CD4-positive, alpha-beta T cell treated with Interleukin-21 for 1 hour (primary cell): ENCODE measurements around the gene HMCN1.
A peak's percentile ranks its signal among the peaks of the same experiment; 100 is the strongest.

ENCODE experiments used
- DNase-seq: peaks from one replicate; pipeline ENCODE4 v3.0.0-alpha.2; 2020

HMCN1 gene

GRCh38 chr1:186046437-186047211 is 312.4 kb downstream of the HMCN1 start:
- no peak for DNase-seq

GRCh38 chr1:186050360-186050759 is 316.2 kb downstream of the HMCN1 start:
- no peak for DNase-seq

- no peak for DNase-seq
These were observed 319.8 kb downstream of the HMCN1 start for GRCh38 chr1:186054003-186054402.

- no peak for DNase-seq
These were observed 320.7 kb downstream of the HMCN1 start for GRCh38 chr1:186054932-186055331.

GRCh38 chr1:186055846-186056245 is 321.7 kb downstream of the HMCN1 start:
- no peak for DNase-seq

- DNase-seq = no peak
These were observed 322.9 kb downstream of the HMCN1 start for GRCh38 chr1:186057086-186057485.

- no peak for DNase-seq
These were observed 325.1 kb downstream of the HMCN1 start for GRCh38 chr1:186059311-186059710.

GRCh38 chr1:186059752-186060151 is 325.6 kb downstream of the HMCN1 start:
- no peak for DNase-seq

- no peak for DNase-seq
These were observed 326.0 kb downstream of the HMCN1 start for GRCh38 chr1:186060226-186060625.

GRCh38 chr1:186063091-186063657 is 329.0 kb downstream of the HMCN1 start:
- DNase-seq = no peak

- no peak for DNase-seq
These were observed 332.2 kb downstream of the HMCN1 start for GRCh38 chr1:186066411-186066810.

- no peak for DNase-seq
These were observed 339.5 kb downstream of the HMCN1 start for GRCh38 chr1:186073697-186074096.

GRCh38 chr1:186076006-186076405 is 341.8 kb downstream of the HMCN1 start:
- DNase-seq = no peak

- DNase-seq = no peak
These were observed 344.1 kb downstream of the HMCN1 start for GRCh38 chr1:186078245-186078644.

- no peak for DNase-seq
These were observed 345.0 kb downstream of the HMCN1 start for GRCh38 chr1:186079084-186079684.

- DNase-seq = peak; percentile 24
These were observed 348.2 kb downstream of the HMCN1 start for GRCh38 chr1:186082235-186082937.

- no peak for DNase-seq
These were observed 352.4 kb downstream of the HMCN1 start for GRCh38 chr1:186086583-186086982.

- DNase-seq = no peak
These were observed 355.7 kb downstream of the HMCN1 start for GRCh38 chr1:186089940-186090339.

GRCh38 chr1:186091222-186091720 is 357.1 kb downstream of the HMCN1 start:
- no peak for DNase-seq

GRCh38 chr1:186093437-186093836 is 359.2 kb downstream of the HMCN1 start:
- no peak for DNase-seq

GRCh38 chr1:186094172-186094571 is 360.0 kb downstream of the HMCN1 start:
- DNase-seq = no peak

GRCh38 chr1:186099336-186100104 is 365.3 kb downstream of the HMCN1 start:
- DNase-seq = no peak

GRCh38 chr1:186102107-186102506 is 367.9 kb downstream of the HMCN1 start:
- no peak for DNase-seq
